D341Med (cell line): Measurements from ENCODE around the gene MRPL41.
A peak's percentile ranks its signal among the peaks of the same experiment; 100 is the strongest.
"Not testable (repeated sequence)": the region's sequence is repeated elsewhere in the genome, so short reads cannot be mapped to it uniquely, and the experiment has no call there.

Experiments used
- DNase-seq: peaks from one replicate; pipeline ENCODE4 v3.0.0; 2012; ENCODE audit warnings: low spot score

The MRPL41 gene

GRCh38 chr9:137522746-137523455 lies 28.8 kb upstream of the MRPL41 start:
- DNase-seq = no peak

DNA sequence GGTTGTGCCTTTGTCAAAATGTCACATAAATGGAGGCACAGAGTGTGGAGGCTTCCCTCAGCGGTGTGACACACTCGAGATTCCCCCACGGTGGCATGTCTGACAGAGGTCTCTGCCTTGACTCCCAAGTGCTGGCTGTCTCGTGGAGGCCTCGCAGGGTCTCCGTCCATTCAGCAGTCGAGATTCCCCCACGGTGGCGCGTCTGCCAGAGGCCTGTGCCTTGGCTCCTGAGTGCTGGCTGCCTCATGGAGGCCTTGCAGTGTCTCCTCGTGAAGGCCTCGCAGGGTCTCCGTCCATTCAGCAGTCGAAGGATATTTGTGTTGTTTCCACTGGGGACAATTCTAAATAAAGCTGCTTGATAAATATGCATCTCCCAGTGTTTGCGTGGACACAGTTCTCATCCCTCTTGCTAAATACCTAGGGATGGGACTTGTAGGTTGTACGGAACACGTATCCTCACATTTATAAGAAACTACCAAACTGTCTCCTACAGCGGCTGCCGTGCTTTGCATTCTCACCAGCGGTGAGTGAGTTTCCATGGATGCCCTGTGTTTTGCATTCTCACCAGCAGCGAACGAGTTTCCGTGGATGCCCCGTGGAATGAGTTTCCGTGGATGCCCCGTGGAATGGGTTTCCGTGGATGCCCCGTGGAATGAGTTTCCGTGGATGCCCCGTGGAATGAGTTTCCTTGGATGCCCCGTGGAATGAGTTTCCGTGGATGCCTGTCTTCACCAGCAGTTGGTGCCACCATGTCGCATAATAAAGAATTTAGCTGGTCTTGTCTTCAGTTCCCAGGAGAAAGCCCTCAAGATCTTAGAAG lies 27.3 kb upstream of the MRPL41 start:
- DNase-seq = no peak

GRCh38 chr9:137524981-137525317 lies 26.7 kb upstream of the MRPL41 start:
- no peak for DNase-seq

- DNase-seq = no peak
Measured at GRCh38 chr9:137530331-137530730, 21.3 kb upstream of the MRPL41 start.

DNA sequence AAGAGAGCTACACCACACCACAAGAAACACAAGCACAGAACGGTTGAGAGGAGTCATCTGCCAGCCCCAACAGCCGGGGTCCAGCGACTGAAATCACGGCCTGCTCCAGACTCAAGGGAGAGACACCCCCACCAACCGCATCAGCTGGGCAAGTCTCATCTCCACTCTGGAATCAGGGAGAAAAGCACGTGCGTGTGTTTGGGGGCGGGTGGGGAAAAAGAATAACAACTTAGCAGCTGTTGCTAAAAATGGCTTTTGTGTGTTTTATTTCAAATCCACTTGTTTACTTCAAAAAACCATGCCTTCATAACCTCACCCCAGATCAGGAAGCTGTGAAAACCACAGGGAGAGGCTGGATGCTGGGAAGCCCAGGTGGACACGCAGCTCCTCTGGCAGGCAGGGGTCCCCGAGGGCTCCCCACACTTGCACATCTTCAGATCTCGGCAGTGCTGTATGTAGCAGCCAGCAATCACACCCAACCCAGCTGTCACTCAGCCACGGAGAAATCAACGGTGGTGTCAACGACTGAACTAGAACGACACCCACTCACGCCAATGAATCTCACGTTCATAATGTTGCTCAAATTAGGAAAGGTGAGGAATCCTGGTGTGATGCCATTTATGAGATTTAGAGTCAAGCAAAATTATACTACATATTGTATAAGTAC lies 20.4 kb upstream of the MRPL41 start:
- no peak for DNase-seq

DNA sequence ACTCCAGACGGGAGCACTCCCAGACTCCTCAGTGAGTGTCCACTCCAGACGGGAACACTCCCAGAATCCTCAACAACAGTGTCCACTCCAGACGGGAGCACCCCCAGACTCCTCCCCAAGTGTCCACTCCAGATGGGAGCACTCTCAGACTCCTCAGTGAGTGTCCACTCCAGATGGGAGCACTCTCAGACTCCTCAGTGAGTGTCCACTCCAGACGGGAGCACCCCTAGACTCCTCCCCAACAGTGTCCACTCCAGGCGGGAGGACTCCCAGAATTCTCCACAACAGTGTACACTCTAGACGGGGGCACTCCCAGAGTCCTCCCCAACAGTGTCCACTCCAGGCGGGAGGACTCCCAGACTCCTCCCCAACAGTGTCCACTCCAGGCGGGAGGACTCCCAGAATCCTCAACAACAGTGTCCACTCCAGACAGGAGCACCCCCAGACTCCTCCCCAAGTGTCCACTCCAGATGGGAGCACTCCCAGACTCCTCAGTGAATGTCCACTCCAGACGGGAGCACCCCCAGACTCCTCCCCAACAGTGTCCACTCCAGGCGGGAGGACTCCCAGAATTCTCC lies 18.7 kb upstream of the MRPL41 start:
- DNase-seq = not testable (repeated sequence)

- DNase-seq = peak; percentile 68
Measured at GRCh38 chr9:137534256-137535119, 17.2 kb upstream of the MRPL41 start.

- DNase-seq = no peak
Measured at GRCh38 chr9:137535120-137535428, 16.6 kb upstream of the MRPL41 start.

- DNase-seq = not testable (repeated sequence)
Measured at GRCh38 chr9:137536594-137537131, 15.0 kb upstream of the MRPL41 start.

DNA sequence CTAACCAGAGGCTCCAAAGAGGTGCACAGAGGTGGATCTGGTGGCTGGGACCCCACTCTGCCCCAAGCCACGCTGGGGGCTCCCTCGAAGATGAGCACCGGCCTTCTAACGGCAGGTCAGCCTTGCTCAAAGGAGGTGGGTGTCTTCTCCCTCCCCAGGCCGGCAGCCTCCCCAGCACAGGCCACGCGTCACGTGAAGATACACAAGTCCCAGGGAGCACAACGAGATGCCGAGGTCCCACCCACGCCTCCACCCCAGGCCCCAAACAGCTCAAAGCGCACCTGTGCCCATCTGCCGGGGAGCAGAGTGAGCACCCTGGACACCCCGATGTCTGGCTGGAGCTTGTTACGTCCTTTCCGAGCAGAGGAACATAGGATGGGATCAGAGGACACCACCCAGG lies 13.6 kb upstream of the MRPL41 start:
- no peak for DNase-seq

DNA sequence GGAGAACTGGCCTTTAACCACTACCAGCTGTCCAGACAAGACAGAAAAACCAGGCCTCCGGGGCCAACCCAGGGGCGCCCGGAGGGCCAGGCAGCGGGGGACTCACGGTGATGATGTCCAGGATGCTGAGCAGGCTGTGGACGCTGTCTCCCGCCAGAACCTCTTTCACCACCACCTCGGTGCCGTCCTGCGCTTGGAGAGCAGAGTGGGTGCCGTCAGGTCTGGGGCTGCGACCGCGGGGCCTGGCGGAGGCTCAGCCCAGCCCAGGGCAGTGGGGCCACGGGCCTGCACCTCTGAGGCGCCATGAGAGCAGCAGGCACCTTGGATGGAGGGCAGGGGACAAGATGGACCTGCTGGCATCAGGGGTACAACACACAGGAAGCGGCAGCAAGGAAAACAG lies 11.1 kb upstream of the MRPL41 start:
- DNase-seq = no peak

- DNase-seq = no peak
Measured at GRCh38 chr9:137542486-137542885, 9.2 kb upstream of the MRPL41 start.

DNA sequence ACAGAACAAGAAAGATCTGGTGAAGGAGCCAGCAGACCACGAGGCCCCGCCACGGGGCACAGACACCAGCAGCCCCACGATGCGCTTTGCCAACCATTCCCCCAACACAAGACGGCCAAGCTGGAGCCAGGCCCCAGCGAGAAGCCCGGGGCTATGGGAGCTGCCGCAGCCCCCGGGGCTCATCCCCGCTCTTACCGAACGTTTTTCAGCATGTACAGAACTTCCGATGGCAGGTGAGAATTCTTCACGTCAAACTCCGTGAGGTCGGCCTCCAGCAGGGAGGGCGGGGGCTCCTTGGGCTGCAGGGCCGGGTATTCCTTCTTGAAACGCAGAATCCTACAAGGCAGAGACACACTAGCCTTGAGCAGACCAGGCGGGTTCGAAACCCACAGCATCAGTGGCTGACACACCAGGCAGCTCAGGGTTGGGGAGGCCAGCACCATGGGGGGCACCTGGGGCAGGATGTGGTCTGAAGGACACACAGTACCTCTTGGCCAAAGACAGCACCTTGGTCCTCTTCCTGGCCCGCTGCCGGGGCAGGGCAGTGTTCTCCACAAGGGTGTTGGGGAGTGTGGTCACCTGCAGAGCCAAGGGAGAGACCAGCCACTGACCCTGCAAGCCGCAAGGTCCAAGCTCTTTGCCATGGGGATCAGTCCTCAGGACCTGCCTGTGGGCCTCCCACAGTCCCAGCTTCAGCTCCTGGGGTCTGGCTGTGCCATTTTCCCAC lies 8.3 kb upstream of the MRPL41 start:
- DNase-seq = no peak

GRCh38 chr9:137544176-137544760 lies 7.4 kb upstream of the MRPL41 start:
- DNase-seq = no peak

- no peak for DNase-seq
Measured at GRCh38 chr9:137545123-137545522, 6.6 kb upstream of the MRPL41 start.

DNA sequence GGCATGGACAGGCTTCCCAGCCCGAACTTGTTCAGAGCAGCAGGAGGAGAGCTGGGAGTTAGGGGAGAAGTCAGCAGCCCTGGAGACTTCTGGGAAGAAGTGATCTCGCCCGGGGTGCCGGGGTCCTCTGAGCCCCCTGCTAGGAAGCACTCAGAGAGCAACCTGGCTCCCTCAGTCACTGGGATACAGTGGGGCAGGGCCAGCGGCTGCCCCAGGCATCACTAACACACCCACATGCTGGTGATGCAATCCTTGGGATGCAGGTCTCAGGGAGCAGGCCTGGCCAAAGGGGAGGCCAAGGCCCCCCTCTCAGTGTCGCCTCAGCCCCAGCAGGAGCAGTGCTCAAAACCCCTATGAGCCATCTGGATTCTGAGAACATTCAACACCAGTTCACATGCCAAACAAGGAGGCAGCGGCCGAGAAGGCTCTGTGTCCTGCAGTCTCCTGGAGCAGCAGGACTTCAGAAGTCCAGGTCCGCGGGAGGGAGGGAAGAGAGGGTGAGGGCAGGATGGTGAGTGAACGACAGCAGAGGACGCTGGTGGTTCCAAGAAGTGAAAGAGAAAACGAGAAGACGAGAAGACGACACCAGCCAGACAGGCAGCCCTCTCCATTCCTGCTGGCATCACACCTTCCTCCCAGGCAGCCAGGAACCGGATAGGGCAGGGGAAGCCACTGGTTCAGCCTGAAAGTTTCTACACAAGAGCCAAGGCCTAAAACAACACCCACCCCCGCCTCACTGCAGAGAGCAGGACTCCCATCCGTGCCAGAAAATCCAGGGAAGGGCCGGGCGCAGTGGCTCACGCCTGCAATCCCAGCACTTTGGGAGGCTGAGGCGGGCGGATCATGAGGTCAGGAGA lies 3.8 kb upstream of the MRPL41 start:
- no peak for DNase-seq

DNA sequence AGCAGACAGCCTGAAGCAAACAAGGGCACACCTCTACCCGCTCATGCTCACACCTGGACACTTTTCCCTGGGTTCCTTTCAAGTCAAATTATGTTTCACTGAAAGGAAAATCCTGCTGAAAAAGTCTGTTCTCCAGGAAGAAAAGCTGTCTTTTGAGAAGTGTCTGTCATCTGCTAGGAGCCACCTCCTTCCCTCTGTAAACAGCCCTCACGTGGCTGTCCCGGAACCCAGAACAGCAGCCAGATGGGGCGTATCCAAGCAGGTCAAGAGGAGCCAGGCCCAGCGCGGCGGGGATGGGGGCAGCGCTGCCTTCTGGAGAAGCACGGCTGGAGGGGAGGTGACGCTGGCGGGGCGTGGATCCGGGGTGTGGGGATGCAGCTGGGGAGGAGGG lies 1.5 kb upstream of the MRPL41 start, which contains the start of gene PNPLA7:
PNPLA7 (minus strand) TSS at position 172 of the 391 bp plus-strand sequence. CDS start 205 bp downstream, outside the sequence.
- peak; percentile 84 for DNase-seq

DNA sequence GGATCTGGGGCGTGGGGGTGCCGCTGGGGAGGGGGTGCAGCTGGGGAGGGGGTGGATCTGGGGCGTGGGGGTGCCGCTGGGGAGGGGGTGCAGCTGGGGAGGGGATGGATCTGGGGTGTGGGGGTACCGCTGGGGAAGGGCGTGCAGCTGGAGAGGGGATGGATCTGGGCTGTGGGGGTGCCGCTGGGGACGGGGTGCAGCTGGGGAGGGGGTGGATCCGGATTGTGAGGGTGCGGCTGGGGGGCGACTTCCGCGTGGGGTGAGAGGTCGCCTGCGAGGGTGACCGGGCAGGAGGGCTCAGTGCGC lies 768 bp upstream of the MRPL41 start:
- DNase-seq = not testable (repeated sequence)

- DNase-seq = no peak
Measured at GRCh38 chr9:137552022-137552768, 516 bp downstream of the MRPL41 start.
